HUES6 (cell line): ENCODE data around the gene NCKAP5.

ENCODE experiments used
- H3K27ac ChIP-seq: 2 replicates; pipeline ENCODE4 v1.7.0; 2013; ENCODE audit warnings: low read depth, mild to moderate bottlenecking, low read length, inconsistent platforms
- H3K27me3 ChIP-seq: 2 replicates; pipeline ENCODE4 v1.6.1; 2013; ENCODE audit warnings: low read length; ENCODE audit not compliant: control insufficient read depth, insufficient read depth
- H3K36me3 ChIP-seq: 2 replicates; pipeline ENCODE4 v1.6.1; 2013; ENCODE audit warnings: low read length; ENCODE audit not compliant: control insufficient read depth, insufficient read depth
- H3K4me1 ChIP-seq: 2 replicates; pipeline ENCODE4 v1.6.1; 2013; ENCODE audit warnings: low read length; ENCODE audit not compliant: control insufficient read depth, insufficient read depth
- H3K4me3 ChIP-seq: 2 replicates; pipeline ENCODE4 v1.5.1; 2013; ENCODE audit warnings: low read depth, low read length
- H3K9ac ChIP-seq: one replicate; pipeline ENCODE4 v1.6.1; 2013; ENCODE audit warnings: mild to moderate bottlenecking, low read length
- H3K9me3 ChIP-seq: 2 replicates; pipeline ENCODE4 v1.6.1; 2013; ENCODE audit warnings: low read depth, low read length; ENCODE audit not compliant: control insufficient read depth, insufficient read depth

NCKAP5 gene

GRCh38 chr2:132623096-132623839 lies 945.0 kb downstream of the NCKAP5 start:
- no peak overlapping the region for H3K9ac ChIP-seq
- H3K36me3 ChIP-seq: no peaks in the 10 kb centered on the region
- H3K27ac ChIP-seq: no peak overlapping the region

More at GRCh38 chr2:132623096-132623839, 945.0 kb downstream of the NCKAP5 start:
- Histone ChIP-seq H3K9me3 (peaks cover 9% of the 10 kb centered on the region; the same call in 1 of the 2 replicates), H3K4me1 (peaks cover 14% of the 10 kb centered on the region), H3K27me3 (no peaks in the 10 kb centered on the region), H3K4me3 (no peak overlapping the region)
